Pancreas (tissue), 10 donors: Measurements from ENCODE around the gene RAI1. TPM values are rescaled to one million over a fixed set of nuclear protein-coding genes. Genes with fewer than 3 reads are reported as not detected.

Source experiments
- ATAC-seq, 4 donors: fragments of 200-7000 bp; cut with Tn5 transposase; one replicate each; pipeline versions ENCODE4 v1.8.0 to v1.9.1; 2020; ENCODE audit warnings: mild to moderate bottlenecking in 4 of 4, moderate library complexity in 4 of 4
- DNase-seq, 6 donors: peaks; one replicate each; pipeline ENCODE4 v3.0.0-alpha.2; 2020
- FAIRE-seq: peaks from 2 replicates; lab custom pipeline; 2012; peaks lifted over from hg19 to GRCh38; lab: Jason Lieb, UNC
- H3K27ac ChIP-seq, 4 donors: fragments of 200-600 bp; sonication (generic); 1 replicate in 3 of 4; 2 replicates in 1 of 4; pipeline versions ENCODE4 v1.5.0 to v1.8.0; 2020
- H3K27me3 ChIP-seq, 4 donors: fragments of 200-600 bp; one replicate each; pipeline ENCODE4 v1.8.0; 2021
- H3K36me3 ChIP-seq, 3 donors: fragments of 200-600 bp; sonication (generic) in 1 of 3; one replicate each; pipeline versions ENCODE4 v1.5.0 to v1.8.0; 2020 to 2021
- H3K4me1 ChIP-seq, 3 donors: fragments of 200-600 bp; one replicate each; pipeline ENCODE4 v1.8.0; 2021
- H3K4me3 ChIP-seq, 4 donors: fragments of 200-600 bp; sonication (generic) in 2 of 4; one replicate each; pipeline versions ENCODE4 v1.5.0 to v1.8.0; 2020 to 2021
- H3K9me3 ChIP-seq, 4 donors: fragments of 200-600 bp; one replicate each; pipeline ENCODE4 v1.8.0; 2021
- CTCF ChIP-seq, 4 donors: fragments of 200-600 bp; sonication (generic) in 3 of 4; IDR thresholded peaks; one replicate each; pipeline versions ENCODE4 v1.5.0 to v1.8.0; 2021; ENCODE audit warnings: antibody characterized with exemption in 4 of 4
- WGBS, 2 donors: extraction: QIAGEN DNeasy Blood & Tissue Kit; methylation state at CpG; one replicate each; pipeline ENCODE4 v1.1.7; 2013; 5-methylcytosine and 5-hydroxymethylcytosine counted together
- intact Hi-C, 3 donors: fragments of 100-400 bp; cut with DNase I; formaldehyde crosslinking; loops; one replicate each; pipeline versions ENCODE4 v1.11.1 to v1.14.2; 2022
- polyA plus RNA-seq, 2 donors: library from polyadenylated mRNA; stranded (reverse); fragments of 200-250 nt; gene quantifications; one replicate each; pipeline ENCODE4 v1.2.3, GENCODE V29; 2013
- total RNA-seq, 6 donors: library from RNA; stranded (reverse); fragmentation: NEBNext Ultra II Directional in 4 of 6; extraction: Animal tissue kit (Norgen Biotek cat#: 25700) in 4 of 6; gene quantifications; one replicate each; pipeline versions ENCODE4 v1.2.1 to v1.2.4, GENCODE V29; 2021 to 2023
- donor health status: healthy with polysubstance abuse.
- donor health status: DM: no; HTN: no; CAD: no; lungs with moderate emphysema.
- donor health status: DM: no; HTN: no; CAD: no.
- donor health status: control.
- donor health status: control.
- donor health status: Bipolar disorder and iron deficiency.
- donor health status: DM: yes; HTN: yes; CAD: no.
- donor health status: DM: no; HTN: no; CAD: no.
- donor health status: DM: no; HTN: no; CAD: no.
- donor health status: DM: yes; HTN: yes; CAD: no.

Gene RAI1
- total and polyA plus RNA-seq, 8 donors: 12.1 to 23.9 (median 16.7) TPM

DNA sequence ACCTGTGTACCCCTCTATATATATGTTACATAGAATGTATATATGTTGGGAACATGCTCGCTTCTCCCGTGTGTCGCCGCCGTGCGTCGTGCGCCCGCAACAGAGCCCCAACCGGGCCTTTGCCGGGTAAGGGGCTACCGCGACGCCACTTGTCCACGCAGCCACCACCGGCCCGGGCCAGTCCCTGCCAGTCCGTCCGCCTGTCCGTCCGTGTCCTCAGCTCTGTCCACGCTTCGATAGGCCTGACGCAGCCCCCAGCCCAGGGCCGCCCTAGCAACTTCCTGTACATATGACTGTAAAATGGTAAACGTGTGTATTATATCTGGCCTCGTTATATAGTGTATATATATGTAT is 129.6 kb downstream of the RAI1 start:
- H3K27ac ChIP-seq: no peak overlapping the region
- TF ChIP-seq CTCF (IDR thresholded peaks at IDR 0.05): no peak
- 84 to 88% methylated on average over 27 of the region's 27 CpGs for WGBS, 2 donors
- DNase-seq (peak in 1 of 6 donors; percentile 56), FAIRE-seq (no peak), ATAC-seq (no peak)
- H3K9me3 ChIP-seq: no peaks in the 10 kb centered on the region
- H3K36me3 ChIP-seq: peaks cover 0 to 10% (median 0%) of the 10 kb centered on the region in 3 donors
- no peaks in the 10 kb centered on the region for H3K4me1 ChIP-seq
- H3K4me3 ChIP-seq: no peak overlapping the region
- intact Hi-C loops: no loop called here
- no peaks in the 10 kb centered on the region for H3K27me3 ChIP-seq

DNA sequence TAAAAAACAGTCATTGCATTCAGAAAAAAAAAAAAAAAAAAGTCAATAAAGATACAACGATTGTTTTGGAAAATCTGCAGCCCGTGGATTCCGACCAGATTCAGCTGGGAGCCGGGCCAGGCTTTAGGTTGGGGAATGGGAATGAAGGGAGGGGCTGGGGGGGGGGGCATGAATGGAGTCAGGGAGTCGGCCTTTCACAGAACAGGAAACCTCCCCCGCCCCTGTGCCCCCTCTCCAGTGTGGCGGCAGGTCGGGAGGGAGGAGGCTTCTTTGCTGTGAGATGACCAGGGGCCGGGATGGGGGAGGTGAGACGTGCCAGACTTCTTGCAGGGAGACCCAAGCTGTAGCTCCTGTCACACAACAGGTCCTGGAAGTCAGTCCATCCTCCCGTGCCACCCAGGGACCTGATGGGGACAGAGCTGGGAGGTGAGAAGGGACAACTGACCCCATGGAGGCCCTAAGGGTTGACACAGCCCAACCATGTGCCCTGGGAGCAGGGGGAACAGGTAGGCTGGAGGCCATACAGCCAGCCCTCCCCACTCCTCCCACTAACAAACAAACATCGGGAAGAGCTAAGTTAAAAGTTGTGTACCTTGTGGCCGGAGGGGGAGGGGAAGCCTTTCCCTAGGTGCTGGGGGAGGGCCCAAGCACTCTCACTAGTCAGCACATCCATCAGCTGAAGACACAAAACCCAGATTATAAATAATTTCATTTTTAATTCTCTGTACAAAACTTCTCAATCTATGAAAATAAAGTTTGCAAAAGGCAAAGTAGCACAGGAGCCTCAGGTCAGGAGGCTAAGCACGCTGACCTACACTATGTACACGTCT is 130.3 kb downstream of the RAI1 start:
- FAIRE-seq (no peak), DNase-seq (peak in 1 of 6 donors; percentile 64), ATAC-seq (peak in 3 of 4 donors; percentile 1 to 29 (median 5))
- H3K4me3 ChIP-seq: no peak overlapping the region
- 32 to 35% methylated on average over 14 to 15 of the region's 15 CpGs for WGBS, 2 donors
- H3K27me3 ChIP-seq: no peaks in the 10 kb centered on the region
- intact Hi-C loops: loop anchor here in 1 of 3 donors (2.0 kb wide), 1 partner anchor 47 kb away; no protein-coding TSS in a partner anchor
- peaks cover 0 to 10% (median 0%) of the 10 kb centered on the region in 3 donors for H3K36me3 ChIP-seq
- no peaks in the 10 kb centered on the region for H3K9me3 ChIP-seq
- TF ChIP-seq CTCF (IDR thresholded peaks at IDR 0.05): no peak
- no peaks in the 10 kb centered on the region for H3K4me1 ChIP-seq
- H3K27ac ChIP-seq: peak overlapping the region in 1 of 4 donors; percentile 30

DNA sequence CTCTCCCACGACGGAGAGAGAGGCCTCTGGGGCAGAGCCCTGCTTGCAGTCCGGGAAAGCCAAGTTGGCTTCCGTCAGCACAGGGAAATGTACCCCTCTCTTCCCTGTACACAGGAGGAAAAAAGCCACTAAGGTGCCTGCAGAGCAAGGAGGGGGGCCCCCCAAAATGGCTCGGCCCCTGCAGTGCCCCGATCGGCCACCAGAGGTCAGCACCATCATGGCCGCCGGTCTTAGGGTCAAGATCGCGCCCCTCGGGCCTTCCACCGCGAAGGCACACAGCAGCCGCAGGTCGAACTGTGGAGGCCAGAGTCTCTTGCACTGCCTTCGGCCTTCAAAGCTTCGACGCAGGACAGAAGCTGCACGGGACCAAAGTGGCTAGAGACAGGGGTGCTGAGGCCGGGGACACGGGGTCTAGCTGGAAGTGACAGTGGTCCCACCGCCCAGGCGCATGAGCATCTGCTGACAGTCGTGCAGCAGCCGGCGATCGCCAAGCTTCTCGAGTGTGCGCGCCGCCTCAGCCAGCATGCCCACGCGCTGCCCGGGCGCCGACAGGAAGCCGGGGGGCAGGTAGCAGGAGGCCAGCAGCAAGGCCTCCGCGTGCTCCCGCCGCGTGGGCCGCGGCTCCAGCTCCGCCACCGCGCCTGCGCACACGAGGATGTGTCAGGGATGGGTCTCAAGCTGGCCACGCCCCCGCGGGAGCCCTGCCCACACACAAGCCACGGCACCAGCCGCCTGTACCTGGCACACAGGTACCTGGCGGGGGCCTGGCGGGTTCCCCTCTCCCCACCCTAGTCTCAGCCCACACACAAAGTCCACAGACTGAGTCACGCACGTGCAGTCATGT is 131.2 kb downstream of the RAI1 start:
- TF ChIP-seq CTCF (IDR thresholded peaks at IDR 0.05): peak; percentile 98 to 100 (median 98)
- H3K4me3 ChIP-seq: no peak overlapping the region
- H3K36me3 ChIP-seq: peaks cover 0 to 10% (median 0%) of the 10 kb centered on the region in 3 donors
- no peaks in the 10 kb centered on the region for H3K9me3 ChIP-seq
- no peaks in the 10 kb centered on the region for H3K4me1 ChIP-seq
- WGBS, 2 donors: 57 to 61% methylated on average over 59 of the region's 59 CpGs
- no peak for FAIRE-seq
- no peaks in the 10 kb centered on the region for H3K27me3 ChIP-seq
- H3K27ac ChIP-seq: peak overlapping the region in 2 of 4 donors; percentile 1 to 30
- intact Hi-C loops: loop anchor here in 1 of 3 donors (2.0 kb wide), 1 partner anchor 46 kb away; no protein-coding TSS in a partner anchor
- ATAC-seq: peak; percentile 59 to 86 (median 75)
- DNase-seq: peak; percentile 57 to 92 (median 77)

- FAIRE-seq (no peak), DNase-seq (peak in 1 of 6 donors; percentile 83), ATAC-seq (no peak)
- Histone ChIP-seq H3K27me3 (no peaks in the 10 kb centered on the region), H3K36me3 (peaks cover 0 to 10% (median 0%) of the 10 kb centered on the region in 3 donors), H3K9me3 (no peaks in the 10 kb centered on the region), H3K4me1 (no peaks in the 10 kb centered on the region), H3K4me3 (no peak overlapping the region), H3K27ac (no peak overlapping the region)
- no peak for TF ChIP-seq CTCF (IDR thresholded peaks at IDR 0.05)
- WGBS, 2 donors: 95% methylated on average over 25 of the region's 25 CpGs
- intact Hi-C loops: loop anchor here in 1 of 3 donors (2.0 kb wide), 1 partner anchor 46 kb away; no protein-coding TSS in a partner anchor
These were observed 131.9 kb downstream of the RAI1 start for GRCh38 chr17:17813055-17813724.
